Ishikawa (cell line): ENCODE measurements around the gene OXCT1.

Experiments used
- CEBPB ChIP-seq: IDR thresholded peaks from 2 replicates; pipeline ENCODE4 v1.6.1; 2012
- CREB1 ChIP-seq: IDR thresholded peaks from 2 replicates; pipeline ENCODE4 v1.6.1; 2012; ENCODE audit warnings: low read depth
- EGR1 ChIP-seq: IDR thresholded peaks from 2 replicates; pipeline ENCODE4 v1.6.1; 2012
- EP300 ChIP-seq: IDR thresholded peaks from 2 replicates; pipeline ENCODE4 v1.6.1; 2012; ENCODE audit warnings: borderline replicate concordance
- FOXM1 ChIP-seq: IDR thresholded peaks from 2 replicates; pipeline ENCODE4 v1.6.1; 2012; ENCODE audit warnings: low read depth, borderline replicate concordance
- NFIC ChIP-seq: IDR thresholded peaks from 2 replicates; pipeline ENCODE4 v1.6.1; 2012
- RAD21 ChIP-seq: IDR thresholded peaks from 2 replicates; pipeline ENCODE4 v1.6.1; 2012; ENCODE audit warnings: low read depth
- TAF1 ChIP-seq: IDR thresholded peaks from 2 replicates; pipeline ENCODE4 v1.6.1; 2012; ENCODE audit warnings: low read depth, mild to moderate bottlenecking
- TCF12 ChIP-seq: IDR thresholded peaks from 2 replicates; pipeline ENCODE4 v1.6.1; 2012; ENCODE audit warnings: low read depth
- TEAD4 ChIP-seq: IDR thresholded peaks from 2 replicates; pipeline ENCODE4 v1.6.1; 2012
- USF1 ChIP-seq: IDR thresholded peaks from 2 replicates; pipeline ENCODE4 v1.6.1; 2012
- YY1 ChIP-seq: IDR thresholded peaks from 2 replicates; pipeline ENCODE4 v1.6.1; 2012; ENCODE audit warnings: low read depth
- ZBTB7A ChIP-seq: IDR thresholded peaks from 2 replicates; pipeline ENCODE4 v1.6.1; 2012; ENCODE audit warnings: low read depth
- TF ChIP-seq, protein P1 (sequence below): IDR thresholded peaks from 2 replicates; pipeline ENCODE4 v1.6.1; 2012
- TF ChIP-seq, protein P2 (sequence below): IDR thresholded peaks from 2 replicates; pipeline ENCODE4 v1.6.1; 2012; ENCODE audit warnings: low read depth, mild to moderate bottlenecking

Gene OXCT1

GRCh38 chr5:41686191-41686590 is 184.0 kb downstream of the OXCT1 start:
- TF ChIP-seq FOXM1 (no peak), TEAD4 (no peak), CEBPB (no peak), NFIC (no peak)

- TF ChIP-seq CREB1 (no peak), NFIC (no peak), RAD21 (no peak), TEAD4 (no peak), YY1 (no peak), TCF12 (no peak), ZBTB7A (no peak)
Measured at GRCh38 chr5:41683181-41683580, 187.0 kb downstream of the OXCT1 start.

DNA sequence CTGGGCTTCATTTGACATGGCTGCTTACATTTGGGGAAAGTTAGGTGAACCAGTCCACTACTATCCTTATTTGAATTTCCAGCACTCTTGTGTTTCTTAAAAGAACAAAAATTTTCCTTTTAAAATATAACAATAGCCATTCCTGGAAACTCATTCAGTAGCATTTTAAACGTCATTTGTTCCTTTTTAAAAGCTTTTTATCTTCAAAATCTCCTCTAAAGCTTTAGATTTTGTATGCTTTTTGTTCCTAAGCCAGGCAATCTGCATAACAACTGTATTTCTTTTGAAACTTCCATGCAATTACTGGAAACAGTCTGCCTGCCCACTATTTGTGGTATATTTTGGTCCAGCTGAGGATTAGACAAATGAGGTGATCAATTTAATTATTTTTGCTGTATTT is 187.6 kb downstream of the OXCT1 start:
- no peak for TF ChIP-seq YY1
- TF ChIP-seq, protein P1, sequence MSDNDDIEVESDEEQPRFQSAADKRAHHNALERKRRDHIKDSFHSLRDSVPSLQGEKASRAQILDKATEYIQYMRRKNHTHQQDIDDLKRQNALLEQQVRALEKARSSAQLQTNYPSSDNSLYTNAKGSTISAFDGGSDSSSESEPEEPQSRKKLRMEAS, result no peak
- no peak for TF ChIP-seq TCF12
- TF ChIP-seq NFIC, result no peak
- TF ChIP-seq USF1, result no peak

DNA sequence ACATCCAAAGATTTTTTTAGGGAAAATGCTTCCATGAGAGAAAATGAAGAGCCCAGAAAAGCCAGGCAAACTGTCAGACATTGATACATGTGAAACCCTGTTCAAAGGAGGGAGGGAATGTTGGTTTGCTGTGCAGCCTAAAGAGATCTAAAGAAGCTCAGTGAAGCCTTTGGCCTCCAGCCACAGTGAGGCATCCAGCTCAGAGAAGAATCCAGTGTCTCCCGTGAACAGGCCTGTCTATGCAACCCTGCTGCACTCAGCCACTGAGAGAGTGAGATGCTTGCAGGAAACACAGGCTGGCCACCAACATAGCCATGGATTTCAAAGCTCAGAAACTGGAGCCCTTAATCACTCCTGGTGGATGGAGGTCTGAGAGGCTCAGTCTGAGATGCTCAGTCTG is 188.4 kb downstream of the OXCT1 start:
- no peak for TF ChIP-seq EP300
- TF ChIP-seq TEAD4, result no peak
- no peak for TF ChIP-seq TAF1
- no peak for TF ChIP-seq ZBTB7A
- TF ChIP-seq CREB1, result no peak
- no peak for TF ChIP-seq RAD21
- TF ChIP-seq NFIC, result no peak
- no peak for TF ChIP-seq CEBPB
- no peak for TF ChIP-seq TCF12
- TF ChIP-seq FOXM1, result no peak
- TF ChIP-seq, protein P1, result no peak
- no peak for TF ChIP-seq USF1
- no peak for TF ChIP-seq YY1
- TF ChIP-seq, protein P2, sequence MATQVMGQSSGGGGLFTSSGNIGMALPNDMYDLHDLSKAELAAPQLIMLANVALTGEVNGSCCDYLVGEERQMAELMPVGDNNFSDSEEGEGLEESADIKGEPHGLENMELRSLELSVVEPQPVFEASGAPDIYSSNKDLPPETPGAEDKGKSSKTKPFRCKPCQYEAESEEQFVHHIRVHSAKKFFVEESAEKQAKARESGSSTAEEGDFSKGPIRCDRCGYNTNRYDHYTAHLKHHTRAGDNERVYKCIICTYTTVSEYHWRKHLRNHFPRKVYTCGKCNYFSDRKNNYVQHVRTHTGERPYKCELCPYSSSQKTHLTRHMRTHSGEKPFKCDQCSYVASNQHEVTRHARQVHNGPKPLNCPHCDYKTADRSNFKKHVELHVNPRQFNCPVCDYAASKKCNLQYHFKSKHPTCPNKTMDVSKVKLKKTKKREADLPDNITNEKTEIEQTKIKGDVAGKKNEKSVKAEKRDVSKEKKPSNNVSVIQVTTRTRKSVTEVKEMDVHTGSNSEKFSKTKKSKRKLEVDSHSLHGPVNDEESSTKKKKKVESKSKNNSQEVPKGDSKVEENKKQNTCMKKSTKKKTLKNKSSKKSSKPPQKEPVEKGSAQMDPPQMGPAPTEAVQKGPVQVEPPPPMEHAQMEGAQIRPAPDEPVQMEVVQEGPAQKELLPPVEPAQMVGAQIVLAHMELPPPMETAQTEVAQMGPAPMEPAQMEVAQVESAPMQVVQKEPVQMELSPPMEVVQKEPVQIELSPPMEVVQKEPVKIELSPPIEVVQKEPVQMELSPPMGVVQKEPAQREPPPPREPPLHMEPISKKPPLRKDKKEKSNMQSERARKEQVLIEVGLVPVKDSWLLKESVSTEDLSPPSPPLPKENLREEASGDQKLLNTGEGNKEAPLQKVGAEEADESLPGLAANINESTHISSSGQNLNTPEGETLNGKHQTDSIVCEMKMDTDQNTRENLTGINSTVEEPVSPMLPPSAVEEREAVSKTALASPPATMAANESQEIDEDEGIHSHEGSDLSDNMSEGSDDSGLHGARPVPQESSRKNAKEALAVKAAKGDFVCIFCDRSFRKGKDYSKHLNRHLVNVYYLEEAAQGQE, result no peak
- TF ChIP-seq EGR1, result no peak
